ENCODE measurements around the gene P2RY2.

GRCh38 chr11:73283276-73284000, 65.4 kb downstream of the P2RY2 start:
- TF ChIP-seq, protein P1, sequence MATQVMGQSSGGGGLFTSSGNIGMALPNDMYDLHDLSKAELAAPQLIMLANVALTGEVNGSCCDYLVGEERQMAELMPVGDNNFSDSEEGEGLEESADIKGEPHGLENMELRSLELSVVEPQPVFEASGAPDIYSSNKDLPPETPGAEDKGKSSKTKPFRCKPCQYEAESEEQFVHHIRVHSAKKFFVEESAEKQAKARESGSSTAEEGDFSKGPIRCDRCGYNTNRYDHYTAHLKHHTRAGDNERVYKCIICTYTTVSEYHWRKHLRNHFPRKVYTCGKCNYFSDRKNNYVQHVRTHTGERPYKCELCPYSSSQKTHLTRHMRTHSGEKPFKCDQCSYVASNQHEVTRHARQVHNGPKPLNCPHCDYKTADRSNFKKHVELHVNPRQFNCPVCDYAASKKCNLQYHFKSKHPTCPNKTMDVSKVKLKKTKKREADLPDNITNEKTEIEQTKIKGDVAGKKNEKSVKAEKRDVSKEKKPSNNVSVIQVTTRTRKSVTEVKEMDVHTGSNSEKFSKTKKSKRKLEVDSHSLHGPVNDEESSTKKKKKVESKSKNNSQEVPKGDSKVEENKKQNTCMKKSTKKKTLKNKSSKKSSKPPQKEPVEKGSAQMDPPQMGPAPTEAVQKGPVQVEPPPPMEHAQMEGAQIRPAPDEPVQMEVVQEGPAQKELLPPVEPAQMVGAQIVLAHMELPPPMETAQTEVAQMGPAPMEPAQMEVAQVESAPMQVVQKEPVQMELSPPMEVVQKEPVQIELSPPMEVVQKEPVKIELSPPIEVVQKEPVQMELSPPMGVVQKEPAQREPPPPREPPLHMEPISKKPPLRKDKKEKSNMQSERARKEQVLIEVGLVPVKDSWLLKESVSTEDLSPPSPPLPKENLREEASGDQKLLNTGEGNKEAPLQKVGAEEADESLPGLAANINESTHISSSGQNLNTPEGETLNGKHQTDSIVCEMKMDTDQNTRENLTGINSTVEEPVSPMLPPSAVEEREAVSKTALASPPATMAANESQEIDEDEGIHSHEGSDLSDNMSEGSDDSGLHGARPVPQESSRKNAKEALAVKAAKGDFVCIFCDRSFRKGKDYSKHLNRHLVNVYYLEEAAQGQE (IDR thresholded peaks at IDR 0.05; ENCODE audit: insufficient read depth in 1 of 2, low read depth in 2 of 2, low read length in 2 of 2) = no peak
- no peak for TF ChIP-seq SIN3A (IDR thresholded peaks at IDR 0.05; ENCODE audit: borderline replicate concordance, insufficient read depth, low read length)
- no peak for TF ChIP-seq TAF1 (IDR thresholded peaks at IDR 0.05; ENCODE audit: borderline replicate concordance, insufficient read depth, low read length)
